GM19023 (cell line): ENCODE results near the gene MMP26.

Experiments
- ATAC-seq: cut with Tn5 transposase; IDR thresholded peaks from one replicate; pipeline ENCODE4 v1.9.1; 2021; ENCODE audit warnings: mild to moderate bottlenecking, moderate library complexity; ENCODE audit not compliant: unreplicated experiment

The MMP26 gene

DNA sequence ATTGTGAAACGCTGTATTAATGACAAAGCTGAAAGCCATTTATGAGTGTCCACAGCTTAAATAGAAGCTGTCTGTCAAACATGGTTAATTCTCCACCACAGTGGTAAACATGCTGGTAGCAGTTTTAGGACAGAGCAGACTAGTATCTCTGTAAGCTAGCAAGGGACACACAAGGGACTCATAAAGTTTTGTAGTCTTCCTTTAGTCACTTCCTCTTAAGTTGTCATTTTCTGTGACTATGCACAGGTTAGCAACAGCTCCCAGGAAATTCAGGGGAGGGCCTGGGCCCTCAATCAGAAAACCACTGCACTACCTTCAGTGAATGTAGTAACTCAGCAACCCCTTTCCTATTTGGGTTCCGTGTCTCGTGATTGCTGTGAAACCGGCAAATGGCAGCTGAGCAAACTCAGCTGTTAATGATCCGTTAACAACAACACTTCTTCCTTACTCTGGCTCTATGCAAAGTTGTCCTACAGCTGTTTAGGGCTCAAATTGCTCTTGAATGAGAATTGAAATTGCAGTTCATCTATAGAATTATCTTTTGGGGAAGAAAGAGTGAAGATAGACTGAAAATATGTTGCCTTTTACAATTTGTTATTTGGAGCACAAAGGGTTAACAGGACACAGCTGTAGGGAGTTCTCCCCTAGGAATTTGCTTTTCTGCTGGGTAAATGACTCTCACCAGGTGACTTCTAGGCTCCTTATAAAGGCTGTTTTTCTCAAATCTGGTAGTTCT lies at the start of gene MMP26:
TSS of gene MMP26 (plus strand) at position 731 of the 736 bp plus-strand sequence.
- ATAC-seq: peak; percentile 68

DNA sequence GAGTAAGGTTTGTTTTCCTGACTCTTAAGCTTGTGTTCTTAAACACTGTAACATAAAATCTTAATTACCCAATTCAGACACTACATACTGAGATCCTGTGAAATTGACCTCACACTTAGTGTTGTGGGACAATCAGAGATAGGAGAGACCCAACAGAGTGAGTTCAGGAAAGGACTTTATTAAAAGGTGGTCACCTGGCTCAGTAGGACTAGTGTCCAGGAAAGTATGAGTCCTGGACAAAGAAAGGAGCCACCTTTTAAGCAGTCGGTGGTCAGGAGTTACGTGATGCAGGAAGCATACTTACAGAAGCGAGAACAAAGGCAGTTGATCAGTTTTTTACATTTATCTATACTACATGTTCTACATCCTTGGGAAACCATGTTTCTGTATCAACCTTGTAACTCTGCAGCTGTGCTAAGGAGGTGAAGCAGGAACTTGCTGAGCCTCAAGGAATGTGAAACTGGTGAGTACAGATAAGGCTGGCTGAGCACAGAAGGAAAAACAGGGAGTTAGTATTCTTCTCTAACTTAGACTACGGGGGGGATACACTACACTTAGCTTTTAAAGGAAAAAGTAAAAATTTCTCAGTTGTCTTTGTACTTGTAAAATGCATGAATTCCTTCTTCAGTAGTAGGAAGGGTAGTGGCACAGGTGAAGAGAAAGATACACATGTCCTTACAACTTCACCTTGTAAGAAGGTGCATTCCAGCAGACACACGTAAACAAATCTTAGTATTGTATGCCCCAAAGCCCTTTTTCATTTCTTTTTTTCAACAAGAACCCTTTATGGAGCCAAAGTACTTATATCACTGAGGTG lies 45.7 kb upstream of the MMP26 start:
- no peak for ATAC-seq

DNA sequence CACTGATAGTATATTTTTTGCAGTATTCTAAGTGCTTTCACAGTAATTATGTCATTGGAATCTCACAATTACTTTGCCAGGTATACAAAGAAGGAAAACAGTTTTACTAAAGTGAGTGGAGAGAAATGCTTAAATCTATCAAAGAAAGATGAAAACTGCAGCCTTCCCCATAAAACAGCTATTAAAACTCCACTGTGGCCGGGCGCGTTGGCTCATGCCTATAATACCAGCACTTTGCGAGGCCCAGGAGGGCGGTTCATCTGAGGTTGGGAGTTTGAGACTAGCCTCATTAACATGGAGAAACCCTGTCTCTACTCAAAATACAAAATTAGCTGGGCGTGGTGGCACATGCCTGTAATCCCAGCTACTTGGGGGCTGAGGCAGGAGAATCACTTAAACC lies 41.7 kb upstream of the MMP26 start:
- ATAC-seq: no peak

DNA sequence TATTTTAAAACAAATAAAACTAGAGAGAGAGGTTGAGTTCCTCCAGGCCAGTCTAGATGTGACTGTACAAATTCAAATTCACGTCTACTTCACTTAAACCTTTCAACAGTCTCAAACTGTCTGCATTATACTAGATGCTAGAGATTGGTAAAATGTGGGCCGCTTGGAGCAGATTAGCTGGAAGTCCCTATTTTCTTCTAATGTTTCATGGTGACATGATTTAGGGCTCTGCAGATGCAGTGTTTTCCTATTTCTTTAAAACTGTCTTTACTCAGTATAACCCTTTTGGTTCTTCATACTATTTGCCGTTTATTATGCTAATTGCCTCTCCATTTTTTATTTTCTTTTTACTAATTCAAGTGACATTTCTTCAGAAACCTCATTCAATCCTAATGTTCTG lies 40.4 kb upstream of the MMP26 start:
- no peak for ATAC-seq

DNA sequence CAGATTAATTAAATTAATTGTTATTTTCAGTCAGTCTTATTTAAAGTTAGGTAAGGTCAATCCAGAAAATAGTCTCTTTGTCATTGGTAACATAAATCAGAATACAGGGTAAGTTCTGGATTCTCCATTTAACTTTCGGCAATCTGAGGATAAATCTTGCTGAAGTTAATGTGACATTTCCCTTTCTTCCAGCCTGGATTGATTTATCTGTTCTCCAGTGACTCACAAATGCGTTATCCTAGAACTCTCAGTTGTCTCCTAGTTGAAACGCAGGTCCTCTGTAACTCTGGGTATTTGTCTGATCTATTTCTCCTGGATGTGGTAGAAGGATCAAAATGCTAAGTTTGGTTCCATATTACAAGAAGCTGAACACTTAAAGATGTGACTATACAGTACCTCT lies 39.8 kb upstream of the MMP26 start:
- no peak for ATAC-seq

- no peak for ATAC-seq
Observed at GRCh38 chr11:4665424-4665823, 39.2 kb upstream of the MMP26 start.

- ATAC-seq: no peak
Observed at GRCh38 chr11:4671741-4672140, 32.8 kb upstream of the MMP26 start.

DNA sequence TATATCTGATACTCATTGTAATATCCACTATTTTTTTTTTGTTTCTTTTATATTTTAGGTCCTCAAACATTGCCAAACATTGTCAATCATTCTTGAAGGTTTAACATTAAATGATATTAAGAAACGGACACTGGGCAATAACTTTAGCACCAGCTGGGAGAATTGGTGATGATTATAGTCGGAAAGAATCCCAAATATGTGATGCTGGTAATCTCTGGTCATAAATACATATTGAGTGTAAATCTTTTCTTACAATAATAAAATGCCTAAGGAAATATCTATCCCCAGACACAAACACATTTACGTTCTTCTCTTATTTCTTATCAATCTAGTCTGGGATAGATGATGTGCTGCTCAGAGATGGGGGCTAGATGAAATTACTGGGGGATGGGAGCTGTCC lies 32.1 kb upstream of the MMP26 start:
- ATAC-seq: no peak

- no peak for ATAC-seq
Observed at GRCh38 chr11:4673781-4674180, 30.8 kb upstream of the MMP26 start.

DNA sequence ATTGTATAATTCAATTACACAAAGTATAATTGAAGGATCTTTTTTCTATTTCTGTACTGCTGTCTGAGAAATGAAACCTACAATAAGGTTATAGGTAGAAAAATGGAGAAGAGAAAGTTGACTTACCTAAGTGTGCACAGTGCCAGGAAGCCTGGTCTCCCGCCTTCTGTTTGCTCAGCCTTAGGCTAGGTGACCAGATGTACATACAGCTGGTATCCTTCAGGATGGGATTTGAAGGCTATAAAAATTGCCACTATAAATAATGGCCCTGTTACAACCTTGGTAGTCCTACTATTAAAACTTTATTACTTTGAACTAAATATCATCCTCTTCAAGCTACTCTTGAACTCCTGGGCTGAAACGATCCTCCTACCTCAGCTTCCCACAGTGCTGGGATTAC lies 26.6 kb upstream of the MMP26 start:
- ATAC-seq: no peak

DNA sequence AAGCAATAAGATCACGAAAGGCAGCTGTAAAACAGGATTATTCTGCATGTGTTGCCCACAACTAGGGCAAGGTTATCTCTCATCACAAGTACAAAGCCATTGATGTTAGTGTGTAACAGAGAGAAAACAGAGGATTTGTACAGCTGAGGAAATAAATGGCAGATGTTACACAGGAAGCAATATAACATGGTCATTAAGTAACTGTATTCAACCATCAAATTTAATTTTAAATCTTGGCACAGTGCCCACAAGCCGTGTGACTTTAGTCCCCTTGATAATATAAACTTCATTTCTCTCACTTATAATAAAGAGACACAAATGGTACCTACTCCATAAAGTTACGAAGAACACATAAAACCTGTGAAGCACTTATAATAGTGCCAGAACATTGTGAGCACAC lies 24.2 kb upstream of the MMP26 start:
- ATAC-seq: no peak

- ATAC-seq: no peak
Observed at GRCh38 chr11:4682623-4683419, 21.8 kb upstream of the MMP26 start.

- ATAC-seq: no peak
Observed at GRCh38 chr11:4684631-4685285, 19.8 kb upstream of the MMP26 start.

DNA sequence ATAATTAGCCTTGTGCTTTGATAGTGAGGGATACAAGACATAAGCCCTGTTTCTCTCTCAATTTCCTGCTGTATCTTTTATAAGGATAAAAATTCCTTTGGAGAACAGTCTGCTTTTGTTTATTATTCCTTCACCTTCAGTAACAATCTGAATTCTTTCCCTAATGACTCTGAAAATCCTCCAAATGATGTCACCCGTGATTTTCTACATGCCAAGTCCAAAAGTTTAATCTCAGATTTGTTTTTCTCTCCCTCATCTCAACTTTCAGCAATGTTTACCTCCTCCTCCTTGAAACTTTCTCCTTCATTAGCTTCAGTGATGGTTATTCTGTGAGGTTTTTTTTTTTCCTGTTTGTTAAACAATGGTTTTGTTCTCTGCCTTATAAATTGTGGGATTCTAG lies 9.1 kb upstream of the MMP26 start:
- no peak for ATAC-seq

DNA sequence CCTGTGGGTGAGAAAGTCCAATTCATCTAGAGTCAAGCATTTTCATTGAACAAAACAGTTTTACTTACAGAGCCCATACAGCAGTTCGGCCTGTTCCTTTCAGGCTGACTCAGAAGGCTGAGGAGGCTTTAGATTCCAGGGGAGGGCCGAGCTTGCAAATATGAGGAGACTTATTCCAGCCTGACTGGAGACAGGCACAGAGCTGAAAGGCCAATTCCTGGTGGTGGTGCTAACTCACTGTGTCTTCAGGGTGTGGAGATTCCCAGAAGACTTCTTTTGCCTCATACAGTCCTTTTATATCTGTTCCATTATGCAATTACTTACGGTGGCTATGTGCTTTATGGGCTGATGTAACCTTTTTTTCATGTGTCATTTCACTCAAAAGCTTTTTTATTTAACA lies 7.0 kb upstream of the MMP26 start, which contains the start of gene OR51E2:
TSS of gene OR51E2 (minus strand) at position 269 of the 400 bp plus-strand sequence. CDS start 15,142 bp downstream, outside the sequence.
- no peak for ATAC-seq

- peak; percentile 70 for ATAC-seq
Observed at GRCh38 chr11:4699697-4700435, 4.7 kb upstream of the MMP26 start.

- ATAC-seq: no peak
Observed at GRCh38 chr11:4700436-4700820, 4.2 kb upstream of the MMP26 start.

DNA sequence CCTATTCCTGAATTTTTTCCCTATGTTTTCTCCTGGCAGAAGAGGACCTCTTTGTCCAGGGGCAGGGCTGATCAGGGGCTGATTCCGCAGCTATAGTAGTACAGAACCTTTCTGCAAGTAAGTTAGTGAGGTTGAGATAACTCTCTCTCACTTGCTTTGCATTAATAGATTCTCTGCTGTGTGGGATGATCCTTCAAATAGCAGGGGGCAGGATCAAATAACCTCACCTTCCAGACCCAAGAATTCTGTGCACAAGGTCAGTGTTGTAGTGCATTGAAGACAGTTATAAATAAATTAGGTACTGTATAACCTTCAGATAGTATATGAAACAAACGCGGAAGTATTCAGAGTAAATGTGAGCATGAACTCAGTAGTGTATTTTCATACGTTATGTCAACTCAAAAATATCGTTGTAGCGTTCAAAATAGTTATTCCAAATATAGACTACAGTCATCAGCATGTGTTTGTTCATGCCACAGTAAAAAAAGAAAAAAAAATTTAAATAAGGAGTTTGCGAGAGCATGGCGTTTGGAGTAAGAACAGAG lies 278 bp downstream of the MMP26 start:
- ATAC-seq: no peak

GRCh38 chr11:4713241-4713640 lies 8.7 kb downstream of the MMP26 start:
- no peak for ATAC-seq

DNA sequence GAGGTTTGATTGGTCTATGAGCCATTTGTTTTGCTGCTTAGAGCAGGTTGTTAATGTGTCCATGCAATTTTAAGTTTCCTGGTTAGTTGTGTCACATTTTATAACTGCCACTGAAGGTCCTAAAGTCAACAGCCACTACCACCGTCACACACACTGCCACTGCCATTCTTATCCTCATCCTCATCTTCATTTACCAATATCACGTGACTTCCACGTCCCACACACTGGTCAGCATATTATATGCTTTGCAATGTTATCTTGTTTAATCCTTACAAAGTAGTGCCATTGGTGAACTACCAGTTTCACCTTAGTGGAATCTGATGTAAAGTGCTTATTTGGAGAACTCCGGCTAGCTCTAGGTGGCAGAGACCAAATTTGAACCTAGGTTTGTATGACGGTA lies 9.7 kb downstream of the MMP26 start:
- ATAC-seq: no peak
